K562 (cell line): ENCODE results near the gene HBG1. TPM values are rescaled to one million over a fixed set of nuclear protein-coding genes. Genes with fewer than 3 reads are reported as not detected.

Experiments
- ATAC-seq: fragments of 200-7000 bp; cut with Tn5 transposase; 3 replicates; pipeline ENCODE4 v1.9.1; 2020; ENCODE audit warnings: moderate library complexity
- BruUV-seq: library from RNA; stranded (reverse); fragments of 400-500 nt; replicated peaks from 2 replicates; lab custom pipeline; 2021; lab: Mats Ljungman, UMichigan
- CTCF ChIA-PET: fragments of 300-600 bp; formaldehyde crosslinking; extraction: SDS; loops from one replicate; lab custom pipeline; 2021; ENCODE audit warnings: low intra/inter-chr PET ratio; lab: Yijun Ruan, JAX
- POLR2A ChIA-PET: fragments of 300-600, 350-650 bp; sonication (Branson Sonifier 250); formaldehyde crosslinking; extraction: SDS; loops from one replicate; lab custom pipeline; 2021; ENCODE audit warnings: antibody characterized with exemption, inconsistent platforms; lab: Yijun Ruan, JAX
- DNase-seq, 4 experiments: peaks; one replicate each; pipeline versions ENCODE4 v3.0.0 to v3.0.0-alpha.2; 2011 to 2018; ENCODE audit warnings: low spot score in 3 of 4, mixed read lengths in 3 of 4; ENCODE audit errors: extremely low read depth in 1 of 4
- FAIRE-seq: peaks from 2 replicates; lab custom pipeline; 2011; peaks lifted over from hg19 to GRCh38; lab: Jason Lieb, UNC
- H2AFZ ChIP-seq: 2 replicates; pipeline ENCODE4 v1.6.0; 2011; ENCODE audit warnings: low read depth, low read length, control low read depth, inconsistent platforms
- H3K27ac ChIP-seq: fragments of 200-600 bp; 3 replicates; pipeline ENCODE4 v1.8.0; 2011; ENCODE audit warnings: low read depth, mild to moderate bottlenecking, control low read depth, inconsistent platforms, low read length, moderate library complexity, mixed read lengths; ENCODE audit errors: extremely low read depth
- H3K27me3 ChIP-seq, 2 experiments: fragments of 300-600 bp in 1 of 2; 2 replicates in 1 of 2; 3 replicates in 1 of 2; pipeline versions ENCODE4 v1.6.0 to v1.8.0; 2011; ENCODE audit warnings: inconsistent platforms in 2 of 2, low read length in 2 of 2, mild to moderate bottlenecking in 1 of 2, mixed read lengths in 1 of 2, moderate library complexity in 1 of 2; ENCODE audit not compliant: control insufficient read depth in 2 of 2, insufficient read depth in 2 of 2
- H3K36me3 ChIP-seq: fragments of 300-600 bp; 3 replicates; pipeline ENCODE4 v1.8.0; 2011; ENCODE audit warnings: mild to moderate bottlenecking, low read length, inconsistent platforms; ENCODE audit not compliant: control insufficient read depth, insufficient read depth
- H3K4me1 ChIP-seq, 2 experiments: fragments of 200-600 bp in 1 of 2; replicated peaks in 1 of 2; 2 replicates in 1 of 2; 3 replicates in 1 of 2; pipeline versions ENCODE4 v1.5.1 to v1.8.0; 2011; ENCODE audit warnings: inconsistent platforms in 2 of 2, low read length in 2 of 2, mild to moderate bottlenecking in 1 of 2, mixed read lengths in 1 of 2, moderate library complexity in 1 of 2; ENCODE audit not compliant: control insufficient read depth in 2 of 2, insufficient read depth in 2 of 2
- H3K4me2 ChIP-seq: 2 replicates; pipeline ENCODE4 v1.6.1; 2011; ENCODE audit warnings: low read length, control low read depth, inconsistent platforms, mixed read lengths; ENCODE audit not compliant: insufficient read depth
- H3K4me3 ChIP-seq: fragments of 200-600 bp; sonication (generic), shearing (Covaris generic); 2 replicates; pipeline ENCODE4 v1.5.1; 2016; ENCODE audit warnings: control low read depth, inconsistent platforms
- H3K79me2 ChIP-seq: fragments of 200-600 bp; 3 replicates; pipeline ENCODE4 v1.8.0; 2011; ENCODE audit warnings: low read length, inconsistent platforms; ENCODE audit not compliant: control insufficient read depth, insufficient read depth
- H3K9ac ChIP-seq, 2 experiments: 2 replicates each; pipeline versions ENCODE4 v1.6.0 to v1.6.1; 2011; ENCODE audit warnings: low read depth in 2 of 2, low read length in 2 of 2, control low read depth in 1 of 2, inconsistent platforms in 1 of 2, mild to moderate bottlenecking in 1 of 2, mixed read lengths in 1 of 2; ENCODE audit not compliant: insufficient read depth in 1 of 2
- H3K9me1 ChIP-seq: one replicate; pipeline ENCODE4 v1.6.0; 2011; ENCODE audit warnings: inconsistent platforms, mild to moderate bottlenecking, low read length, moderate library complexity; ENCODE audit not compliant: control insufficient read depth, insufficient read depth
- H3K9me3 ChIP-seq: replicated peaks from 2 replicates; pipeline ENCODE4 v1.5.1; 2011; ENCODE audit warnings: low read depth, low read length, inconsistent platforms; ENCODE audit not compliant: control insufficient read depth, insufficient read depth
- H4K20me1 ChIP-seq: replicated peaks from 2 replicates; pipeline ENCODE4 v1.6.1; 2011; ENCODE audit warnings: low read length, inconsistent platforms, mixed read lengths; ENCODE audit not compliant: control insufficient read depth, insufficient read depth
- ATF1 ChIP-seq, 2 experiments: fragments of 450-650 bp in 1 of 2; IDR thresholded peaks; 2 replicates each; pipeline ENCODE4 v1.6.1; 2016; ENCODE audit warnings: missing compliant biosample characterization in 1 of 2, missing genetic modification characterization in 1 of 2
- BACH1 ChIP-seq: fragments of 200-800 bp; sonication (Bioruptor generic); IDR thresholded peaks from 2 replicates; pipeline ENCODE4 v1.6.1; 2016; ENCODE audit warnings: missing genetic modification characterization, missing compliant biosample characterization
- CCNT2 ChIP-seq: IDR thresholded peaks from 2 replicates; pipeline ENCODE4 v1.6.1; 2011; ENCODE audit warnings: borderline replicate concordance, low read depth, mild to moderate bottlenecking, moderate library complexity, mixed read lengths, low read length; ENCODE audit not compliant: insufficient read length; ENCODE audit errors: extremely low read depth
- FOXK2 ChIP-seq, 2 experiments: fragments of 450-650 bp; IDR thresholded peaks in 1 of 2; conservative IDR thresholded peaks in 1 of 2; 2 replicates each; pipeline ENCODE4 v1.6.1; 2016; ENCODE audit warnings: low read depth in 2 of 2, mild to moderate bottlenecking in 1 of 2
- HNRNPLL ChIP-seq: fragments of 200-400 bp; formaldehyde crosslinking; IDR thresholded peaks from 2 replicates; pipeline ENCODE4 v1.6.1; 2017; ENCODE audit warnings: low read length, low read depth, mild to moderate bottlenecking; ENCODE audit not compliant: poor library complexity, severe bottlenecking
- L3MBTL2 ChIP-seq: fragments of 450-650 bp; IDR thresholded peaks from 2 replicates; pipeline ENCODE4 v1.6.1; 2016; ENCODE audit warnings: mild to moderate bottlenecking, moderate library complexity
- MEIS2 ChIP-seq: fragments of 450-650 bp; IDR thresholded peaks from 2 replicates; pipeline ENCODE4 v1.6.1; 2014; ENCODE audit warnings: mild to moderate bottlenecking; ENCODE audit not compliant: partially characterized antibody
- NFE2 ChIP-seq: IDR thresholded peaks from 2 replicates; pipeline ENCODE4 v1.6.1; 2014; ENCODE audit warnings: antibody characterized with exemption, low read depth
- NFIC ChIP-seq: fragments of 450-650 bp; IDR thresholded peaks from 2 replicates; pipeline ENCODE4 v1.6.1; 2017; ENCODE audit warnings: mild to moderate bottlenecking, inconsistent platforms
- SMARCA4 ChIP-seq: fragments of 450-650 bp; IDR thresholded peaks from 2 replicates; pipeline ENCODE4 v1.6.1; 2016
- TAF15 ChIP-seq: fragments of 200-400 bp; formaldehyde crosslinking; IDR thresholded peaks from 2 replicates; pipeline ENCODE4 v1.6.1; 2017; ENCODE audit warnings: mild to moderate bottlenecking, low read depth, low read length, moderate library complexity
- ZNF316 ChIP-seq: fragments of 450-650 bp; IDR thresholded peaks from 2 replicates; pipeline ENCODE4 v1.6.1; 2016
- ZNF583 ChIP-seq: fragments of 250-450 bp; sonication (Bioruptor Pico); IDR thresholded peaks from 2 replicates; pipeline ENCODE4 v1.4.0; 2020
- WGBS: fragments of 100-300 bp; shearing (Covaris generic); methylation state at CpG from one replicate; pipeline ENCODE4 v1.1.6; 2016; ENCODE audit warnings: low coverage, mixed read lengths; ENCODE audit not compliant: insufficient coverage; ENCODE audit errors: missing lambda C conversion rate; 5-methylcytosine and 5-hydroxymethylcytosine counted together
- in situ Hi-C: fragments of 300-500 bp; cut with MboI; formaldehyde crosslinking; loops from 4 replicates; pipeline ENCODE4 v1.15.0; 2018; ENCODE audit warnings: inconsistent platforms, mixed read lengths
- intact Hi-C: fragments of 100-400 bp; cut with micrococcal nuclease; formaldehyde crosslinking; loops from 2 replicates; pipeline ENCODE4 v1.14.2; 2022
- polyA plus RNA-seq, 8 experiments: library from polyadenylated mRNA; depleted of rRNA in 4 of 8; stranded (reverse) in 5 of 8; unstranded in 3 of 8; fragments of >200 nt; fragmentation: Nextera tagmentation in 2 of 8; fragmentation: Illumina TruSeq in 1 of 8; extraction: Ambion mirVana in 2 of 8; extraction: Trizol in 1 of 8; gene quantifications; 2 replicates each; pipeline versions ENCODE4 v1.2.1 to v1.2.3, GENCODE V29; 2011 to 2014; ENCODE audit warnings: inconsistent platforms in 1 of 8, missing spikeins in 1 of 8
- total RNA-seq, 7 experiments: library from RNA; depleted of rRNA in 6 of 7; stranded (reverse); fragments of >200 nt in 6 of 7; fragmentation: Illumina TruSeq in 2 of 7; extraction: Trizol in 2 of 7; gene quantifications; 2 replicates each; pipeline versions ENCODE4 v1.2.1 to v1.2.3, GENCODE V29; 2011 to 2021; ENCODE audit warnings: low replicate concordance in 1 of 7
- TF ChIP-seq, protein P1 (sequence below): fragments of 200-800 bp; sonication (Bioruptor generic); IDR thresholded peaks from 2 replicates; pipeline ENCODE4 v1.6.1; 2017; ENCODE audit warnings: missing genetic modification characterization, missing compliant biosample characterization
- TF ChIP-seq, protein P2 (sequence below), 3 experiments: fragments of 200-800 bp in 1 of 3; sonication (Bioruptor generic) in 1 of 3; sonication (generic) in 1 of 3; formaldehyde crosslinking in 1 of 3; IDR thresholded peaks; 2 replicates each; pipeline versions ENCODE4 v1.6.1 to v1.8.0; 2016 to 2022; ENCODE audit warnings: mild to moderate bottlenecking in 2 of 3, missing compliant biosample characterization in 2 of 3, missing genetic modification characterization in 2 of 3, missing genetic modification reagents in 1 of 3
- TF ChIP-seq, protein P3 (sequence below): sonication (generic); formaldehyde crosslinking; IDR thresholded peaks from 2 replicates; pipeline ENCODE4 v1.5.0; 2020; ENCODE audit warnings: missing genetic modification reagents

Gene HBG1
- total and polyA plus RNA-seq, 9 of the 15 experiments (the other 6 are each of a cell fraction or from before 2014, with no cell fraction given), result 1,066 to 16,338 (median 4,898) TPM

DNA sequence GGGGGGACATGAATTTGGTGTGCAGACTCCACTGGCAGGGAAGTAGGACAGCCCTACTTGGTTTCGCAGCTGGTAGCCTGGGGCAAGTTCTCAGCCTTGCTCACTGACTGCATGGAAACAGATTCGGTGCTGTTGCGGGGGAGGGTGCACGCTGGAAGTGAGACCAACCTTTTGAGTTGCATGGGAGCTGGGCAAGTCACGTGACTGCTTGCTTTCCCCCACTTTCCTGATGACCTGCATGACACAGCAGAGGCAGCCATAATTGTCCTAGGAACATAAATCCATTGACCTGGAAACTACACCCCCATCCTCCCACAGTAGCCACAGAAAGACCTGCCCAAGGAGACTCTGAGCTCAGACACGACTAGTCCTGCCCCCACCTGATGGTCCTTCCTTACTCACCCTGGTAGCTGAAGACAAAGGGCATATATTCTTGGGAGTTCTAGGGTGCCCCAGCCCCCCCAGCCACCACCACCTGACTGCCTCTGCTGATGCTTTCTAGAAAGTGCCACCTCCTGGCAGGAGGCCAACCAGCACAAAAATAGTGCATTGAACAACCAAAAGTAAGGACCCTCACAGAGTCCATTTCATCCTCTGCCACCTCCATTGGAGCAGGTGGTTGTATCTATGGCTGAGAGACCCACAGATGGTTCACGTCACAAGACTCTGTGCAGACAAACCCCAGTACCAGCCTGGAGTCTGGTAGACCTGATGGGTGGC lies 9.0 kb upstream of the HBG1 start:
- H3K4me2 ChIP-seq, result peak overlapping the region; percentile 39
- CTCF ChIA-PET, result no interaction called here
- intact Hi-C loops (no loop called here), in situ Hi-C loops (no loop called here)
- H3K9me1 ChIP-seq, result no peaks in the 10 kb centered on the region
- H3K79me2 ChIP-seq, result peaks cover 29% of the 10 kb centered on the region
- ATAC-seq (peak; percentile 8), DNase-seq (peak; percentile 40 to 89 (median 48)), FAIRE-seq (peak; percentile 57)
- 8% methylated on average over 4 of the region's 7 CpGs for WGBS
- no peaks in the 10 kb centered on the region for H3K9me3 ChIP-seq
- peak overlapping the region; percentile 56 for H3K27ac ChIP-seq
- H4K20me1 ChIP-seq, result peaks cover 4% of the 10 kb centered on the region; the same call in 1 of the 2 replicates
- H3K4me1 ChIP-seq, result peaks cover 25 to 40% of the 10 kb centered on the region in 2 experiments
- POLR2A ChIA-PET, result interaction anchor here (1.4 to 3.7 kb wide), 4 partner anchors 9 to 22 kb away, joined by 3 to 31 read pairs (median 10); partner anchors contain the start of gene HBE1
- H3K4me3 ChIP-seq, result no peak overlapping the region
- no peaks in the 10 kb centered on the region for H3K27me3 ChIP-seq
- H2AFZ ChIP-seq, result peak overlapping the region; percentile 41
- H3K9ac ChIP-seq, result peak overlapping the region in 1 of 2 experiments; percentile 81; a peak in 3 of 4 replicates
- BruUV-seq, result no TSS peak
- peaks cover 6% of the 10 kb centered on the region; the same call in 1 of the 3 replicates for H3K36me3 ChIP-seq
- no peak for TF ChIP-seq CCNT2
- TF ChIP-seq, protein P1, sequence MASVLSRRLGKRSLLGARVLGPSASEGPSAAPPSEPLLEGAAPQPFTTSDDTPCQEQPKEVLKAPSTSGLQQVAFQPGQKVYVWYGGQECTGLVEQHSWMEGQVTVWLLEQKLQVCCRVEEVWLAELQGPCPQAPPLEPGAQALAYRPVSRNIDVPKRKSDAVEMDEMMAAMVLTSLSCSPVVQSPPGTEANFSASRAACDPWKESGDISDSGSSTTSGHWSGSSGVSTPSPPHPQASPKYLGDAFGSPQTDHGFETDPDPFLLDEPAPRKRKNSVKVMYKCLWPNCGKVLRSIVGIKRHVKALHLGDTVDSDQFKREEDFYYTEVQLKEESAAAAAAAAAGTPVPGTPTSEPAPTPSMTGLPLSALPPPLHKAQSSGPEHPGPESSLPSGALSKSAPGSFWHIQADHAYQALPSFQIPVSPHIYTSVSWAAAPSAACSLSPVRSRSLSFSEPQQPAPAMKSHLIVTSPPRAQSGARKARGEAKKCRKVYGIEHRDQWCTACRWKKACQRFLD (CRISPR knock-in tag), result peak; percentile 73; the same call in 1 of the 2 replicates
- TF ChIP-seq BACH1 (tag), result peak; percentile 22; the same call in 1 of the 2 replicates
- TF ChIP-seq, protein P2, sequence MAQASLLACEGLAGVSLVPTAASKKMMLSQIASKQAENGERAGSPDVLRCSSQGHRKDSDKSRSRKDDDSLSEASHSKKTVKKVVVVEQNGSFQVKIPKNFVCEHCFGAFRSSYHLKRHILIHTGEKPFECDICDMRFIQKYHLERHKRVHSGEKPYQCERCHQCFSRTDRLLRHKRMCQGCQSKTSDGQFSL (CRISPR knock-in tag; IDR thresholded peaks at IDR 0.05), result no peak
- TF ChIP-seq, protein P2 (tag; IDR thresholded peaks at IDR 0.05), result peak in 1 of 2 experiments; percentile 43; a peak in 1 of 4 replicates
- TF ChIP-seq ZNF583 (CRISPR knock-in tag), result peak; percentile 57; the same call in 1 of the 2 replicates
- TF ChIP-seq TAF15, result no peak
- peak; percentile 77 for TF ChIP-seq MEIS2
- no peak for TF ChIP-seq ATF1 (CRISPR knock-in tag; IDR thresholded peaks at IDR 0.05)
- peak; percentile 35 for TF ChIP-seq ATF1 (tag; IDR thresholded peaks at IDR 0.05)
- TF ChIP-seq NFIC, result peak; percentile 94
- TF ChIP-seq L3MBTL2, result peak; percentile 78
- TF ChIP-seq SMARCA4, result peak; percentile 56; the same call in 1 of the 2 replicates
- no peak for TF ChIP-seq HNRNPLL
- peak; percentile 93 for TF ChIP-seq NFE2
- TF ChIP-seq, protein P3, sequence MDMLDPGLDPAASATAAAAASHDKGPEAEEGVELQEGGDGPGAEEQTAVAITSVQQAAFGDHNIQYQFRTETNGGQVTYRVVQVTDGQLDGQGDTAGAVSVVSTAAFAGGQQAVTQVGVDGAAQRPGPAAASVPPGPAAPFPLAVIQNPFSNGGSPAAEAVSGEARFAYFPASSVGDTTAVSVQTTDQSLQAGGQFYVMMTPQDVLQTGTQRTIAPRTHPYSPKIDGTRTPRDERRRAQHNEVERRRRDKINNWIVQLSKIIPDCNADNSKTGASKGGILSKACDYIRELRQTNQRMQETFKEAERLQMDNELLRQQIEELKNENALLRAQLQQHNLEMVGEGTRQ (CRISPR knock-in tag), result peak; percentile 89
- peak; percentile 72 for TF ChIP-seq ZNF316
- TF ChIP-seq FOXK2 (conservative IDR thresholded peaks at IDR 0.05 in 1 of 2, IDR thresholded peaks at IDR 0.05 in 1 of 2; ENCODE audit: low read depth in 2 of 2), result peak in 1 of 2 experiments; percentile 53; a peak in 1 of 4 replicates
